ENCODE data around the gene GFRA4.

The GFRA4 gene

DNA sequence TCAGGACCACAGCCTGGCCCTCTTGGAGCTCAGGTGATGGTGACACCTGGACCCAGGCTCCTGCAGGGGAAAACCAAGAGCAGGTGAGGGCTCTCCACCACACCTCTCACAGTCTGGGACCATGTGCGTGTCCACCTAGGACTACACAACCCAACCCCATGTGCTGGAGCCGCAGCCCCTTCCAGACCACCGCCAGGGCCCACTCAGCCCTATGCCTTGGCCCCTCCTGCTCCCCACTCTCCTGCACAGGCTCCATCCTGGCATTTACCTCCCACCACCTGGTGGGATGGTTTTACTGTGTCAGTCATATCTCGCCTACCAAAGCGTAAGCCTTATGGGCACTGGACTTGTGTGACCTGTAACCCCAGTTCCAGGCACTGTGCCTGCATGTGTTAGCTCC, 31.7 kb upstream of the GFRA4 start:
- DNase-seq (ENCODE audit: low read depth, low spot score): no peak

DNA sequence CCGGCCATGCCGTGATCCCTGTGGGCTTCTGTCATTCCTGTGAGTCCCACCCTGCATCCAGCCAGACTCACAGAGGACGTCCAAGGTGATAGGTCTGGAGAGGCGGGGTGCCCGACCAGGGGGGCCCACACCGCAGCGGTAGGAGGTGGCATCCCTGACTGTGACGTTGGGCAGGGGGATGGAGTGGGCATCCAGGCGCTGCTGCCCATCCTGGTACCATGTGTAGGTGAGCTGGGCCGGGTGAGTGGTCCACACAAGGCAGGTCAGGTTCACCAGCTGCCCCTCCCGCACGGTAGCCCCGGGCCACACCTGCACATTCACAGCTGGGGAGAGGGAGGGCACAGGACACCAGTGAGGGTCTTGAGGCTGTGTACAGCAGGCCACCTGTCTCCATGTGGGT, 30.2 kb upstream of the GFRA4 start:
- no peak for DNase-seq (ENCODE audit: low read depth, low spot score)

DNA sequence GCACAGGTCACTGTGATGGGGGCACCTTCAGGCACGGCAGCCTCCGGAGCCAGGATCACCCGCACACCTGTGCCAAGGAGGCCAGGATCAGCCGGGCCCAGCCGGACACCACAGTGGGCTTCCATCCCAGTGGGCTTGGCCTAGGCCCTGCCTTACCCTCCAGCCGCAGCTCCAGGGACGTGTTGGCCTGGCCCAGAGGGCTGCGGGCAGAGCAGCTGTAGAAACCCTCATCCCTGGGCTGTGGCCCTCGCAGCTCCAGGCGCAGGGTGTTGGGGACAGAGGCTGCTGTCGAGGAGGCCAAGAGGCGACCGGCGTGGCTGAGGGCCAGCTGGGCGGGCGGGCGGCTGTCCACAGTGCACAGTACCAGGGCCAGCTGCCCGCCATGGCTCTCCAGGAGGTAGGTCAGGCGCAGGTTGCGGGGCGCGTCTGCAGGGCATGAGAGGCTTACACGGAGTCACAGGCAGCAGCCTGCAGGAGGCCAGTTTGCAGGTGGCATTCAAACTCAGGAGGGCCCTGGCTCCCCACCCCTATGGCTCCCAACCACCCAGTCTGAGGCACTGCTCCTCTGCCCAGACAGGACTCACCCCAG, 29.6 kb upstream of the GFRA4 start:
- DNase-seq (ENCODE audit: low read depth, low spot score): no peak

DNA sequence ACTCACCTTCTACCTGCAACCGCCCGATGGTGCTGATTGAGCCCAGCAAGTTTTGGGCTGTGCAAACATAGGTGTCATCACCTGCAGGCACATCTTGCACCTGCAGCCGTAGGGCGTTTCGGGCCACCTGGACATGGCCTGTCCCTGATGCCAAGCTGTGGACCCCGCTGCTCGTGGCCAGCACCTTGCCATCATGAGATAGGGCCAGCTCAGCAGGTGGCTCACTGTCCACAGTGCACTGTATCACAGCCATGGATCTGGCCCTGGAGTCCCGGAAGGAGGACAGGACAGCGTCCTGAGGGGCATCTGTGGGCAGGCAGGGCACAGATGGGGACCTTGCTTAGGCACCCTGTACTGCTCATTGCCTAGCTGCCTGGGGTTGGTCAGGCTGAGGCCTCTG, 28.7 kb upstream of the GFRA4 start:
- DNase-seq (ENCODE audit: low read depth, low spot score): no peak

DNA sequence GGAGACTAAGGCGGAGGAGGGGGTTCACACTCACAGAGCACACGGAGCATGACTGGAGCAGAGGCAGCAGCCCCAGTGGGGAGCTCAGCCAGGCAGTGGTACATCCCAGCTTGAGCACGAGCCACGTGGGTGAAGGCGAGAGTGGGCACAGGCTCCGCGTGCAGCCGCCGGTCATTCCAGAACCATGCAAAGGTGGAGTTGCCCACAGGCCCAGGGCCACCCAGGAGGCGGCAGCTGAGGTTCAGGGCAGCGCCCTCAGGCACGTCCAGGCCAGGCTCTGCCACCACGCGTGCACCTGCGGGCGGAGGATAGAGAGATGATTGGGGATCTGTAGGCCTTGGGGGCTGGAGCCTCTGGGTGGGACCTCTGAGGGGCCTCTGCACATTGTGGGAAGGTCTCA, 28.1 kb upstream of the GFRA4 start:
- DNase-seq (ENCODE audit: low read depth, low spot score): no peak

DNA sequence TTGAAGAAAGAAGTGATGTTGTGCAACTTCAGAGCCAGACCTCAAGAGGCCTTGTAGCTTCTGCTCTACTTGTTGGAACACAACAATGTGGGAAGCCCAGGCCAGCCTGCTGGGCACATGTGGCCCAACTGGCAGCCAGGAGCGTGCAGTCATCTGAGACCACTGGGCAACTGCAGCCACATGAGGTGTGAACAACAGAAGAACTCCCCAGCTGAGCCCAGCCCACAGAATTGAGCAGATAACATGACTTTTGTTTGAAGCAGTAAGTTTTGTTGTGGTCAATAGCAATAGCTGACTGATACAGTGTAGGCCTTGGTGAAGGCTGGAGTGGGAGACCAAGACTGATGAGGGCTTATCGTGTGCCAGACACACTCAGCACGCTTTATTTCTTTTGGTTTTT, 27.2 kb upstream of the GFRA4 start:
- DNase-seq (ENCODE audit: low read depth, low spot score): no peak

DNA sequence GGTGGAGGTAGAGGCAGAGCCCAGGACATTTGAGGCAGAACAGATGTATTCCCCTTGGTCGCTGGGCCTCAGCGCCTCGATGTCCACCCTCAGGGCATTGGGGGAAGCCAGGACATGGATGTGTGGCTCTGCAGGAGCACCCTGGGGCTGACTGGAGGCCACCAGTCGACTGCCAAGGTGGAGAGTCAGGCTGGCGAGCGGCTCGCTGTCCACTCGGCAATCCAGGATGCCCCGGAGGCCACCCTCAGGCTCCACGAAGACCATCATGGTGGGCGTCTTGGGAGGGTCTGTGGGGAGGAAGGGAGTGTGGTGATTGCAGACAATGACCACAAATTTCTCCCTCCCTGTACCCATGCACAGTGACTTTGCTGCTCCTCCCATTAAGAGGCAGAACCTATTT, 26.8 kb upstream of the GFRA4 start:
- DNase-seq (ENCODE audit: low read depth, low spot score): no peak

DNA sequence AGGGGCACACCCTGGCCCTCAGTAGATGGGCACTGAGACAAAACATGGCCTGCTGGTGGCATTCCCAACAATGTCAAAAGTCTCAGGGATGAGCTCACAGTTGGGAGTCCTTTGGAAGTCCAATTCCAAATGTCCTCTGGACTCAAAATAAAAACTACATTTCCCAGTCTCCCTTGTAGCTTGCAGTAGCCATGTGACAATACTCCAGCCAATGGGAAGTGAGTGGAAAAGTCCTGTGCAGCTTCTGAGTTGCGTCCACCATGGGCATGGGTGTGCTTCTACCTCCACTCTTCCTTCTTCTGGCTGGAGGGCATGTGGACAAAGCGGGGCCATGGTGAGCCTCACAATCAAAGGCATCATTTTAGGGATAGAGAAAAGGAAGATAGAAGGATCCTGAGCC, 24.5 kb upstream of the GFRA4 start:
- no peak for DNase-seq (ENCODE audit: low read depth, low spot score)

DNA sequence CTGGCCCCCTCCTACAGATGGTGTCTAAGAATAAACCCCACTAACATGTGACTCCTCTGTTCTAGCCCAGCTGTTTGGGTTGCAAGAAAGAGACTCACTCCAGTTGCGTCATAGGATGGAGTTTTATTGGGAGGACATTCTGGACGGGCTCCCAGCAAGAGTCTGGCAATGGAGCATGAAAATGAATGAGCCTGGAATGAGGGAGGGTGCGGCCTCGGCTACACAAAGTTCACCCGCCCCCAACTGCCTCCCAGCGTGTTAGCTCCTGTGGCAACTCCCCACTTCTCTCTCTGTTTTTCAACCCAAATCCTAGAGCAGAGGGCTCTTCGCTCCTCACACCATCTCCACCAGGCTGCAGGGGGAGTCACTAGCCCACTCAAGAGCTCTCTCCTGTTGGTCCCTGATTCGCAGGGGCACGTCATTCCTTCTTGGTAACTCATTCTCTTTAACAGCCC, 23.7 kb upstream of the GFRA4 start:
- no peak for DNase-seq (ENCODE audit: low read depth, low spot score)

DNA sequence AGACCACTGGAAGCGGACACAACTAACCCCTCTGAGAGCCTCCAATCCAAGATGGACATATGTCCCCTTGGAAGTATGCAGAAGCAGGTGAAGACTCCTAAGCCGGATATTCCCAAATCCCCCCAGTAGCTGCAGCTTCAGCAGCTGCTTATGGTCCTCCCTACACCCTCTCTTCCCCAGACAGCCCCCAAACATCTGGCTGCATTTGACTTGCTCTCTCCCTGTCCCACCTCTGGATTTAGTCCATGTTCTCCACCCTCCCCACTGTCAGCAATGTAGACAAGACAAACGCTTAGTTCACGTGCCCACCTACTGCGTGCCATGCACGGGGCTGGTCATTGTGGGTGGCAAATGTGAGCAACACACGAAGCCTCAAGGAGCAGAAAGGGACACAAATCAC, 23.2 kb upstream of the GFRA4 start:
- DNase-seq (ENCODE audit: low read depth, low spot score): no peak

DNA sequence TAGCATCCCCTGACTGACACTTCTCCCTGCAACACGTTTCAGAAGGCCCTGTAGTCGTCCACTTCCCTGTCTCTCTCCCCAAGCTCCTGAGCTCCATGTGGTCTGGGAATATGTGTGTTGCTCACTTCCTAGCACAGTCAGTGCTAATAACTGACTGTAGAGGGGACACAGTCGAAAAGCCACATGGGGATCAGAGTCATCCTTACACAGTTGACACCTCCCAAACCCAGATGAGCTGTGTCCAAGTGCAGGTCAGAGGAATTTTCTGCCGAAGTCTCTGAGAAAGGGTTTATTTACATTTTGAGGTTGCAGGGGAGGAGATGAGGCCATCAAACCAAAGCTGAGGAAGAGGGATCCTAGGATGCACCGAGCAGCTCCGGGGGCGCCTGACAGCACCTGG, 22.1 kb upstream of the GFRA4 start:
- no peak for DNase-seq (ENCODE audit: low read depth, low spot score)

DNA sequence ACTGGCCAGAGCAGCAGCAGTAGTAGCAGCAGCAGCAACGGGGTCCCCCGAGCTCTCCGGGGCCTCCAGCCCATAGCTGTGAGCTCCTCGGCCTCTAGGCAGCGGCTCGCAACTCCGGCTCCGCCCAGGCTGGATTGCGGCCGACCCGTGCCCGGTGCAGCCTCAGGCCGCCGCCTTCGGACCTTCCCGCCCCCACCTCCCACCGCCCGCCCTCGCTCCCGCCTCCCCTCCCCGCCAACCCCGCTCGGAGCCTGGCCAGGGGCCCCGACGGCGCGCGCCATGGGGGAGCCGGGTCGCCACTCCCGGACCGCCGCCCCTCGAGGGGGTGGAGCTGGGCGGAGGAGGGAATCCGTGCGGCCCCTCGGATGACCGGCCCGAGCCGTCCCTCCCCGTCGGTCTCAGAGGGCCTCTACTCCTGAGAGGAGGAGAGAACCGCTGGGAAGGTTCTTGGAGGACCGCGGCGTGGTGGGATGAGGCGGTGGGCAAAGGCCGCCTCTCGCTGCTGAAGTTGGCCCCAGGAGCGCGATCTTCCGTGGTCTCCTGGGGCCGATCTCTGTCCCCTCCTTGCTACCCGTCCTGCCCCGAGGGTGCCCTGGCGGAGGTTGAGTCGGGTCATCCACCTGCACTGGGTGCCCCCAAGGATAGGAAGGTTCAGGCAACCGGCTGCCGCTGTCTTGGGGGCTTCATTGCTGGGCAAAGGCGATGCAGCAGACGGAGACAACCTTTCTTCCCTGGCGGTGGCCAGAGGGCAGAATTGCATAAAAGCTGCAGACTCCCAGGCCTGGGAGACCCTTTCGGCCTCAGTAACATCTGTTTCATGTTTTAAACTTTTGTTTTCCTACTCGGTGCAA, 19.0 kb upstream of the GFRA4 start, which contains the start of gene ADAM33:
ADAM33 (minus strand) TSS at position 80 of the 851 bp plus-strand sequence; CDS start at position 74, 6 bp downstream.
- no peak for DNase-seq (ENCODE audit: low read depth, low spot score)

DNA sequence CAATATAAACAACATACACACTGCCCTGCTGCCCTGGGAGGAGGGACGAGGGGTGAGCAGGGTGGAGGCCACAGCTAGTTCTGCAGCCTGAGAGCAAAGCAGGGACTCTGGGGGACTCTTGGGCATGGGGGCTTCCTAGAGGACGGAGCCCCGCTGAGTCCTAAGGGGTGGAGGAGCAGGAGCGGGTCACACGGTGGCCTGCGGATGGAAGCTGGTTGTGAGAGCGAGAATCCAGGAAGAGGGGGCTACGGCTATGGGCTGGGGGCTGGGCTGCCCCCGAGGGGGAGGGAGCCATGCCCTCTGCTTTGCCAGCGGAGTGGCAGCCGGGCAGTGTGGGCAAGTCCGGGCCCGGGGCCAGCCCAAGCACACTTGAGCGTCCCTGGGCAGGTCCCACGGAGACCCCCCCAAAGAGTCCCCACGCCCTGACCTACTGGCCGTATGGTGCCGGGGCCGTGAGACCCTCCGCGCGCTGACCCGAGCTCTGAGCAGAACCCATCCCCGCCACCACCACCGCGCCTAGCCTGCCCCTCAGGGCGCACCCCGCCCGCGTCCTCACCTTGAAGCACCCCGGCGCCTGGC, 18.2 kb upstream of the GFRA4 start:
- DNase-seq (ENCODE audit: low read depth, low spot score): no peak

DNA sequence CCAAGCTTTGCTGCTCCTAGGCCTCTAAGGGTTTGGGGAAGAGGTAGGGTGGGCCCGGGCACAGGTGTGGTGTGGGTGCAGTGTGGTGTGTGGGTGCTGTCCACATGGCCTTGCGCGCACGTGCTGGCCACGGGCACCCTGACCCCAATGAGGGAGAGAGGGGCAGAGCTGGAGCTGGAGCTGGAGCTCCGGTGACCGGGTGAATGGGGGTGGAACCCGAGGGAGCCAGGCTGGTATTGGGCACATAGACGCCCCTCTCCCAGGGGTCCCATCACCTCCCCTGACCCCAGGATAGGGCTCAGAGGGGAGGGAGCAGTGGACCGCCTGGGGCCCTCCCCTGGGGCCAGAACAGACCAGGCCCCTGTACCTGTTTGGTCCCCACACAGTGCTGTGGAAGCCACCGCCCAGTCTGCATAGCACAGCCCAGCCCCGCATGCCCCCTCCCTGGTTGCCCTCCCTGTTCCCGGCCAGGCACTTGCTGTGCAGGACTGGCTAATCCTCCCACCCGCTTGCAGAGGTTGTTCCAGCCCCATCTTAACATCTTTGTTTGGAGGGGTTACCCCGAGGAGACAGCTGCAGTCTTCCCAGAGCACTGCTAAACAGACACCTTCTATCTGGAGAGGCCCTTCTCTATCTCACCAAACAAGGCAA, 17.6 kb upstream of the GFRA4 start:
- DNase-seq (ENCODE audit: low read depth, low spot score): no peak

DNA sequence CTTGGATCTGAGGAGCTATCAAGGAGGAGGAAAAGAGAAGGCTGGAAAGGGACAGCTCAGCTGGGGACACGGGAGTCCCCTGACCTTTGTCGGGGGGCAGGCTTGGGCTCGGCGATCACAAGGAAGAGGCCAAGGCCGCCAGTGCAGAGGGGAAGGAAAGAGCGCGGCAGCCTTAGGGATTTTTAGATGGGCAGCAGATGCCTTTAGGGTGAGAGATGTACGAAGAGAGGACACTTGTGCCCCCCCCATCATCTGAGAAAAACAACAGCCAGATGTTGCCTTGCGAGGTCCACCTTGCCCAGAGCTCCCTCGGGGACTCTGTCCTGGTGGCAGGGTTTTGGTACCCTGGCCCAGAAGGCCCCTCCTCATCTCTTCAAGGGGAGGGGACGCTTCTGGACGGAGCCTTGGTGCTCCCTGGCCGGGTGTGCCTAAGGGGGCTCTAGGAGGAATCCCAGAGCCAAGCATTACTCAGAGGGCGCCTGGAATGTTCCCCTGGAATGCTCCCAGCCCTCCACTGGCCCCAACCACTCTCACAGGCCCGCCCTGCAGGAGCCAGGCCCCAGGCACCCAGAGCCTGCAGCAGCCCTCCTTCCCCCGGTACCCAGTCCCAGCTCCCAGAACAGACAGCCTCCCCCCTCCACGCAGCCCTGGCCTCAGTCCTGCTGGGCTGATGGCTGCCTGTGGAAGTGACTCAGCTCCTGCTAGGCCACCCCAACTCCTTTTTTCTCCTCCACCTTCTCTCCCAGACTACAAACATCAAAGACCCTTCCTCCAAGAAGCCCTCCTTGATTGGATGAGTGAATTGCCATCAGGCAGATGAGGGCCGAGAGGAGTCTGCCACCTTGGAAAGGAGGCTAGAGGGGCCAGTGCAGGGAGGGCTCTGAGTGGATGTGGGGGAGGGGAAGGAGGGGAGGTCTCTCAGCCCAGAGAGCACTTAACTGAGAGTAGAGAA, 16.8 kb upstream of the GFRA4 start:
- no peak for DNase-seq (ENCODE audit: low read depth, low spot score)

DNA sequence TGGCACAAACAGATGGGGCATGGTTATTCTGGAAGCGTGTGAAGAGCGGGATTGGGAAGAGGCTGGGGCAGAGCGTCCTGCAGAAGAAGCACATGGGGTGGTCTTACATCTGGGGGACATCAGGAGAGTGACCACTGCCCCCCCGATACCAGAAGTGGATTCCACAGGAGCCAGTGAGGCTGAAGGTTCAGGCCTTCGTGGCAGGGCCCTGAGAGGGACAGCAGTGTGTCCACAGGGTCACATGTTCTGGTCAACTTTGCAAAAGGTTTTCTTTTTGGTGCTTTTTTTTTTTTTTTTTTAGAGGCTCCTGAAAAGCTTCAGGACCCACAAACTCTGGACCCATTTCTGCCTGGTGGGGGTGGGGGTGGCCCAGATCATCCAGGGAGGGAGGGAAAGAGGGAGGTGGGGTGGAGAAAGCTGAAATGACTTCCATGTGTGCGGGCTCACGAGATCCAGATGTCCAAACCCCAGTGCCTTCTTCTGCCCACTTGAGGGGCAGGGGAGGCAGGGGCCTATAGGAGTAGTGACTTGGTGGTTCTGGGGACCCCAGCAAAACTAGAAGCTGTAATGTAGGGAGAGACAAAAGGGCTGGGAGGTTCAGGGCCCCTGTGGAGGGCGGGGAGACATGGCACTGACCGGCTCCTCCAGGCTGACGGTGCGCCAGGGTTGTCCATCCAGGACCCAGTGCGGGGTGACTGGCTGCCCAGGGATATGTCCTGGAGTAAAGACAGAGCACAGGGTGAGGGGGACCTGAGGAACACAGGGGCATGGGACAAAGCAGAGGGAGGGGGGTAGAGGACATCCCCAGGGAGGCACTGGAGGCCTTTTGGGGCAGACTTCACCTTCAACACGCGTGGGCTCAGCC, 15.9 kb upstream of the GFRA4 start:
- DNase-seq (ENCODE audit: low read depth, low spot score): no peak

DNA sequence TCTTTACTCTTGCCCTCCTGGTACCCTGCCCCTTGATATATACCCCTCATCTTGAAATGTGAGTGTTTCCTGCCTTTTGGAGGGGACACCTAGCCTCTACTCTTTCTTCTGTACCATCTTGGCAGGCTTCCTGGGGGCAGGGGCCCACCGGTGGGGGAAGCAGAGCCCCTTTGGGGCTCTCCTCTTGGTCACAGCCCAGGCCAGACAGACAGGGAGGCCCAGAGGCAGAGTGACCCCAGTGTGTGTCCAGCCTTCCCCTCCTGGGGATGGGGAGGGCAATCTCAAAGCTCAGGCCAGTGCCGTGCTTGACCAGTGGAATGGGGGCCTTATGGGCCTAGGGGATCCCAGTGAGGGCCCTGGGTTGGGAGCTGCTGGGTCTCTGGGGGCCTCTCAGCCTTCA, 15.0 kb upstream of the GFRA4 start:
- no peak for DNase-seq (ENCODE audit: low read depth, low spot score)

DNA sequence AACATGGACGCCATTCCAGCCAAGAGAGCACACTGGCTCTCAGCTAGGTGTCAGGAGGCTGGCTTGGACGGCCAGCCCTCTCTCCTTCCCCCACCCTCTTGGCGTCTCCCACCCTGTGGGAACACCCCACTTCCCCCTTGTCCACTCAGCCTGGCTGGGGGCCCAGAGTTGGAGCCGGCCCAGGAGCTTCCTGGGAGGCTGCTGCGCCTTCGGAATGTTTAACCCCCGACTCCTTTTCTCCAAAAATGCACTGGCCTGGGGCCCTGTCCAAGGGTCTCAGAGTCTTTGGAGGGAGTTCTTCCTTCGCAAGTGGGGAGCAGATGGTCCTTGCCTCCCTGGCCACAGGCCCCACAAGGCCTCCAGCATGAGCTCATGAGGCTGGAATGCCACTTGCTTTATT, 14.5 kb upstream of the GFRA4 start:
- no peak for DNase-seq (ENCODE audit: low read depth, low spot score)

DNA sequence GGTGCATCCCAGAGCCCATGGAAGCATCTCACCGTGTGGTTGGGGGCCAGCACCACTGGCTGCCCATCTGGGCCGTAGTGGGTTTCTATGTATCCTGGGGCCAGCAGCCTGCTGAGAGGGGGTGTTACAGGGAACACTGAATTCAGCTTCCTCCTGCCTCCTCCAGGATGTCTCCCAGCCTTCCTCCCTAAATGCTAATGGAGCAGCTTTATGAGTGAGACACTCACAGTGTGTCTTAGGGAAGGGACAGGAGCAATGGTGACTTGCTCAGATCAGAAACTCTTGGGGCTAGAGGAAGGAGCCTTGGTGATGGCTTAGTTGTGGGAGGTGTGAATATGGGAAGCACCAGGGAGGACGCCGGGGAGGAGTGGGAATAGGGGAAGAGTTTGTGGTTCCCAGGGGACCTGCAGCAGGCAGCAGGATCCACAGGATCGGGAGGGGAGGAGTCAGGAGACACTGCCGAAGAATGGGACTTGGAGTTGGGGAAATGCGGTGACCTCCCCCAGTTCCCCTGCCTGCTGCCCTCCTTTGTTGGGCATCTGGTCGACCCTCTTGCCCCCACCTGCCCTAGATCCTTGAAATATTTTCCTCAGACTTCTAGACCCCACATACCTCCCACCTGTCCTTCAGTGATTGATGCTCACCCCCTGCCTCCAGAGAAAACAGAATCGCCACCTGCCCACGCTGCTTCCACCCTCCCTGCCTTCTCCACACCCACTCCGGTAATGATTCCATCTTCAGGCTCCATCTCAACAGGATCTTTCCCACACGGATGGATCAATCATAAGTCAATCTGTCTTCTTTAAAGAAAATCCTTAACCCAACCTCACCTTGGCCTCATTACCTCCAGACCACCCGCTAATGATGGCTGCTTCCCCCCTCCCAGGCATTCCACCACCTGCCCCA, 12.0 kb upstream of the GFRA4 start:
- no peak for DNase-seq (ENCODE audit: low read depth, low spot score)

All from smooth muscle cell of the brain vasculature (primary cell).